ENCODE data around the gene MAP3K10.
"Not testable (repeated sequence)": the region's sequence is repeated elsewhere in the genome, so short reads cannot be mapped to it uniquely, and the experiment has no call there.

The MAP3K10 gene

GRCh38 chr19:40171293-40171692, 19.9 kb upstream of the MAP3K10 start:
- not testable (repeated sequence) for DNase-seq (ENCODE audit: extremely low read depth in 1 of 2, low read depth in 1 of 2)

- no peak for DNase-seq (ENCODE audit: extremely low read depth in 1 of 2, low read depth in 1 of 2)
Observed at GRCh38 chr19:40174092-40174491, 17.1 kb upstream of the MAP3K10 start.

GRCh38 chr19:40175820-40176219, 15.4 kb upstream of the MAP3K10 start:
- DNase-seq (ENCODE audit: extremely low read depth in 1 of 2, low read depth in 1 of 2) = no peak

- no peak for DNase-seq (ENCODE audit: extremely low read depth in 1 of 2, low read depth in 1 of 2)
Observed at GRCh38 chr19:40177286-40178070, 13.7 kb upstream of the MAP3K10 start.

- no peak for DNase-seq (ENCODE audit: extremely low read depth in 1 of 2, low read depth in 1 of 2)
Observed at GRCh38 chr19:40178756-40179155, 12.5 kb upstream of the MAP3K10 start.

GRCh38 chr19:40184273-40184672, 7.0 kb upstream of the MAP3K10 start:
- no peak for DNase-seq (ENCODE audit: extremely low read depth in 1 of 2, low read depth in 1 of 2)

GRCh38 chr19:40191836-40192646, 815 bp downstream of the MAP3K10 start:
- no peak for DNase-seq (ENCODE audit: extremely low read depth in 1 of 2, low read depth in 1 of 2)

- DNase-seq (ENCODE audit: extremely low read depth in 1 of 2, low read depth in 1 of 2) = no peak
Observed at GRCh38 chr19:40192758-40193586, 1.7 kb downstream of the MAP3K10 start.

GRCh38 chr19:40193587-40193849, 2.3 kb downstream of the MAP3K10 start:
- DNase-seq (ENCODE audit: extremely low read depth in 1 of 2, low read depth in 1 of 2) = no peak

GRCh38 chr19:40198272-40198990, 7.2 kb downstream of the MAP3K10 start:
- no peak for DNase-seq (ENCODE audit: extremely low read depth in 1 of 2, low read depth in 1 of 2)

- no peak for DNase-seq (ENCODE audit: extremely low read depth in 1 of 2, low read depth in 1 of 2)
Observed at GRCh38 chr19:40200341-40201099, 9.3 kb downstream of the MAP3K10 start.

- DNase-seq (ENCODE audit: extremely low read depth in 1 of 2, low read depth in 1 of 2) = no peak
Observed at GRCh38 chr19:40204381-40204780, 13.2 kb downstream of the MAP3K10 start.

- no peak for DNase-seq (ENCODE audit: extremely low read depth in 1 of 2, low read depth in 1 of 2)
Observed at GRCh38 chr19:40205760-40206159, 14.5 kb downstream of the MAP3K10 start.

- no peak for DNase-seq (ENCODE audit: extremely low read depth in 1 of 2, low read depth in 1 of 2)
Observed at GRCh38 chr19:40208602-40209001, 17.4 kb downstream of the MAP3K10 start.

GRCh38 chr19:40210889-40211288, 19.7 kb downstream of the MAP3K10 start:
- DNase-seq (ENCODE audit: extremely low read depth in 1 of 2, low read depth in 1 of 2) = no peak

GRCh38 chr19:40213251-40213829, 22.1 kb downstream of the MAP3K10 start:
- DNase-seq (ENCODE audit: extremely low read depth in 1 of 2, low read depth in 1 of 2) = no peak

- DNase-seq (ENCODE audit: extremely low read depth in 1 of 2, low read depth in 1 of 2) = no peak
Observed at GRCh38 chr19:40213882-40214570, 22.8 kb downstream of the MAP3K10 start.

GRCh38 chr19:40214936-40215335, 23.7 kb downstream of the MAP3K10 start:
- DNase-seq (ENCODE audit: extremely low read depth in 1 of 2, low read depth in 1 of 2) = no peak
